ENCODE data around the gene IL1RAPL1. TPM values are rescaled to one million over a fixed set of nuclear protein-coding genes. Genes with fewer than 3 reads are reported as not detected.

IL1RAPL1 gene
- total RNA-seq, 1 experiment from 2014 or later = not detected

DNA sequence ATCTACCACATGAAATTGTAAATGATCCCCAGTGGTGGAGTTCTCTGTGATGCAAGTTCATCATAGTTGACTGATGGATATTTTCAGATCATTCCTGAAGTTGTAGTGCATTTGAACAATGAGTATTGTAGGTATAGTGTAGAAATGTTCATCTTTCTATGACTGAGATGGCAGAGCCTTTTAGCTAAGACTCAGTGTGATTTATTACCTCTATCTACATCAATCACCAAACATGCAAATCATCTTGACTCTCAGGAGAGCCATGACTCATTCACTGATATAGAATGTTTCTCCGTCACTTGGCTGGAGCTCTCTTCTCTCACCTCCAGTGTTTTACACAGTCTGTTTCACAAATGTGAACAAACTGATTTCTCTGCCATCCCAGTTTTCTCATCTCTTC is 392.6 kb downstream of the IL1RAPL1 start:
- intact Hi-C loops (cut with micrococcal nuclease; ENCODE audit: unreplicated experiment) = no loop called here
- TF ChIP-seq, protein P1, sequence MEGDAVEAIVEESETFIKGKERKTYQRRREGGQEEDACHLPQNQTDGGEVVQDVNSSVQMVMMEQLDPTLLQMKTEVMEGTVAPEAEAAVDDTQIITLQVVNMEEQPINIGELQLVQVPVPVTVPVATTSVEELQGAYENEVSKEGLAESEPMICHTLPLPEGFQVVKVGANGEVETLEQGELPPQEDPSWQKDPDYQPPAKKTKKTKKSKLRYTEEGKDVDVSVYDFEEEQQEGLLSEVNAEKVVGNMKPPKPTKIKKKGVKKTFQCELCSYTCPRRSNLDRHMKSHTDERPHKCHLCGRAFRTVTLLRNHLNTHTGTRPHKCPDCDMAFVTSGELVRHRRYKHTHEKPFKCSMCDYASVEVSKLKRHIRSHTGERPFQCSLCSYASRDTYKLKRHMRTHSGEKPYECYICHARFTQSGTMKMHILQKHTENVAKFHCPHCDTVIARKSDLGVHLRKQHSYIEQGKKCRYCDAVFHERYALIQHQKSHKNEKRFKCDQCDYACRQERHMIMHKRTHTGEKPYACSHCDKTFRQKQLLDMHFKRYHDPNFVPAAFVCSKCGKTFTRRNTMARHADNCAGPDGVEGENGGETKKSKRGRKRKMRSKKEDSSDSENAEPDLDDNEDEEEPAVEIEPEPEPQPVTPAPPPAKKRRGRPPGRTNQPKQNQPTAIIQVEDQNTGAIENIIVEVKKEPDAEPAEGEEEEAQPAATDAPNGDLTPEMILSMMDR (IDR thresholded peaks at IDR 0.05; ENCODE audit: unreplicated experiment) = no peak

DNA sequence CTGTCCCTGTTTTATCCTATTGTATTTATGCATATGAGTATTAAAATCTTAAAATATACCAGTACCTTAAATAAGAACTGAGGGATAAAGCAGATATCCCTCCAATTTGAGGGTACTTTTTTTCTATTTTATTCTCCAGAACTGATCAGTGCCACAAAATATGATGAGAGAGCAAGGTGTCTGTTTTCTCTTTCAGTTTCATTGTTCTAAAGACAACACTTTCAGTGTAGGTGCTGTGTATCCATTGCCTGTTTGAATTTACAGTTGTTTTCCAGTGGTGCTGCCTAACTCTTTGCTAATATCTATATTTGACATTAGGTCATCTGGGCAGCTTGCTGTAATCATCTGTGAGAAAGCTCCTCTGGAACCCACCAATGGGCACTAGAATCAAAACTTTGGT is 394.7 kb downstream of the IL1RAPL1 start:
- no peaks in the 10 kb centered on the region for H3K36me3 Mint-ChIP-seq (ENCODE audit: insufficient read depth, unreplicated experiment)
- BruUV-seq (replicated peaks) = no TSS peak
- H3K27ac Mint-ChIP-seq (ENCODE audit: unreplicated experiment) = no peak overlapping the region
- CTCF ChIA-PET = no interaction called here
- H3K4me1 Mint-ChIP-seq (ENCODE audit: low read depth, unreplicated experiment) = no peaks in the 10 kb centered on the region
- intact Hi-C loops (cut with micrococcal nuclease; ENCODE audit: unreplicated experiment) = no loop called here
- no peaks in the 10 kb centered on the region for H3K27me3 Mint-ChIP-seq (ENCODE audit: unreplicated experiment)
- no peak overlapping the region for H3K4me3 Mint-ChIP-seq (ENCODE audit: low read depth, unreplicated experiment)
- TF ChIP-seq, protein P1 (IDR thresholded peaks at IDR 0.05; ENCODE audit: unreplicated experiment) = no peak
- H3K9me3 Mint-ChIP-seq (ENCODE audit: low read depth, unreplicated experiment) = peaks cover 6% of the 10 kb centered on the region
- no peak for DNase-seq

More for the DNA sequence above, 392.6 kb downstream of the IL1RAPL1 start:
- H3K27me3 Mint-ChIP-seq (ENCODE audit: unreplicated experiment) = no peaks in the 10 kb centered on the region
- no peak overlapping the region for H3K4me3 Mint-ChIP-seq (ENCODE audit: low read depth, unreplicated experiment)
- H3K9me3 Mint-ChIP-seq (ENCODE audit: low read depth, unreplicated experiment) = peaks cover 6% of the 10 kb centered on the region
- CTCF ChIA-PET = no interaction called here
- BruUV-seq (replicated peaks) = no TSS peak
- H3K27ac Mint-ChIP-seq (ENCODE audit: unreplicated experiment) = no peak overlapping the region
- H3K4me1 Mint-ChIP-seq (ENCODE audit: low read depth, unreplicated experiment) = no peaks in the 10 kb centered on the region
- no peak for DNase-seq
- no peaks in the 10 kb centered on the region for H3K36me3 Mint-ChIP-seq (ENCODE audit: insufficient read depth, unreplicated experiment)

DNA sequence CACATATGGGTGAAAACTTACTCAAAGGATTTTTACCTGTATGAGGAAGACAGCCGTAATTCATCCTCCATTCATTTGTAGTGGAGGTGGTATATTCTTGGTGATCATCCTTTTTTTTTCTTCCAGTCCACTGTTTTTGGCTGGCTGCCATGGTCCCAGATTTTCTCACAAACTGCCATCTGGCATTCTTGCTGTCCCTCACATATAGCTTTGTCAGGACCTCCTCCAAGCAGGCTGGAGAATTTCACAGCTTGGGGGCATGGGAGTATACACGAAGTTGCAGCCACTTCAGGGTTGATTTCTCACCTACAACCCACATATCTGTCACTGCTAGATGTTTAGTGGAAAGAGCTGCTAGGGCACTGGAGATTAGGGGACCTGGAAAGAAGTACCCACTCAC is 401.0 kb downstream of the IL1RAPL1 start:
- no peak overlapping the region for H3K4me3 Mint-ChIP-seq (ENCODE audit: low read depth, unreplicated experiment)
- H3K9me3 Mint-ChIP-seq (ENCODE audit: low read depth, unreplicated experiment) = no peaks in the 10 kb centered on the region
- CTCF ChIA-PET = no interaction called here
- DNase-seq = no peak
- H3K36me3 Mint-ChIP-seq (ENCODE audit: insufficient read depth, unreplicated experiment) = no peaks in the 10 kb centered on the region
- H3K4me1 Mint-ChIP-seq (ENCODE audit: low read depth, unreplicated experiment) = no peaks in the 10 kb centered on the region
- no TSS peak for BruUV-seq (replicated peaks)
- intact Hi-C loops (cut with micrococcal nuclease; ENCODE audit: unreplicated experiment) = no loop called here
- H3K27ac Mint-ChIP-seq (ENCODE audit: unreplicated experiment) = no peak overlapping the region
- TF ChIP-seq, protein P1 (IDR thresholded peaks at IDR 0.05; ENCODE audit: unreplicated experiment) = no peak
- no peaks in the 10 kb centered on the region for H3K27me3 Mint-ChIP-seq (ENCODE audit: unreplicated experiment)

DNA sequence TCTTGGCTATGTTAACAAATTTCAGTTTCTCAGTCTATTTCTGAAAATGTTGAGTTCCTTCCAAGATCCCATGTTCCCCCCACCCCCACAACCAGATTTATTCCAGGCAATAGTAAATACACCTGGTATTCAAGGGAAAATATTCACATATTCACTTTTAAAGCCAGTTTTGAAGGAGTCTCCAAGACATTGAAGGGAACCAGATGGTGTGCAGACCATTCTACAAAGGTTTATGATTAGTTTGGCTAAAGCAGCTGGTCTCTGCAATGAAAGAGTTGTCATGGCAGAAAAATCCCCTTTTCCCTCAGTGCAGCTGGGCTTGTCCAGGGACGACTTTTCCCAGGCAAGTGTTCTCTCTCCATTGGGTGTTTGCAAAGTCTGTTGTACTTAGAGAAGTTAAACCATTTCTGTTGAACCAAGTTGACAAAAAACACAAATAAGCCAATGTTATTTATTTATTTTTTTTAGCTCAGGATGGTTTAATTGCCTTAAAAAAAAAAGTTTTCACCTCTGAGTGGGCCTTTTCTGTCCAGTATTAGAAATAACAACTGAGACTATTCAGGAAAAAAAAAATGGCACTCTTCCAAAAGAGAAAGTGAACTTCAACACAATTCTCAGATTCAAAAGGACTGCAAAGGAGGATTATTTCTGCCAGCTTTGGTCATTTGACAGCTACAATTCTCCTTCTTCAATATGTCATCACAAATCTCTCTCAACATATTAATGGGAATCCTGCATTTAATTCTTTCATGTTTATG is 410.6 kb downstream of the IL1RAPL1 start:
- no peaks in the 10 kb centered on the region for H3K4me1 Mint-ChIP-seq (ENCODE audit: low read depth, unreplicated experiment)
- TF ChIP-seq, protein P1 (IDR thresholded peaks at IDR 0.05; ENCODE audit: unreplicated experiment) = no peak
- no peak for DNase-seq
- BruUV-seq (replicated peaks) = no TSS peak
- peaks cover 3% of the 10 kb centered on the region for H3K9me3 Mint-ChIP-seq (ENCODE audit: low read depth, unreplicated experiment)
- H3K4me3 Mint-ChIP-seq (ENCODE audit: low read depth, unreplicated experiment) = no peak overlapping the region
- no peaks in the 10 kb centered on the region for H3K27me3 Mint-ChIP-seq (ENCODE audit: unreplicated experiment)
- H3K27ac Mint-ChIP-seq (ENCODE audit: unreplicated experiment) = no peak overlapping the region
- H3K36me3 Mint-ChIP-seq (ENCODE audit: insufficient read depth, unreplicated experiment) = no peaks in the 10 kb centered on the region
- CTCF ChIA-PET = no interaction called here
- intact Hi-C loops (cut with micrococcal nuclease; ENCODE audit: unreplicated experiment) = no loop called here
